Measurements from ENCODE around the gene NUDT6.
"Not testable (repeated sequence)": the region's sequence is repeated elsewhere in the genome, so short reads cannot be mapped to it uniquely, and the experiment has no call there.

DNA sequence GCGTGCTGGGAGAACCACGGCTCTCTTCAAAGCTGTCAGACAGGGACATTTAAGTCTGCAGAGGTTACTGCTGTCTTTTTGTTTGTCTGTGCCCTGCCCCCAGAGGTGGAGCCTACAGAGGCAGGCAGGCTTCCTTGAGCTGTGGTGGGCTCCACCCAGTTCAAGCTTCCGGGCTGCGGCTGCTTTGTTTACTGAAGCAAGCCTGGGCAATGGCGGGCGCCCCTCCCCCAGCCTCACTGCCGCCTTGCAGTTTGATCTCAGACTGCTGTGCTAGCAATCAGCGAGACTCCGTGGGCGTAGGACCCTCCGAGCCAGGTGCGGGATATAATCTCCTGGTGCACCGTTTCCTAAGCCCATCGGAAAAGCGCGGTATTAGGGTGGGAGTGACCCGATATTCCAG, 22.7 kb upstream of the NUDT6 start:
- not testable (repeated sequence) for TF ChIP-seq TEAD4 (IDR thresholded peaks at IDR 0.05; ENCODE audit: borderline replicate concordance, insufficient read depth); EP300 (IDR thresholded peaks at IDR 0.05; ENCODE audit: borderline replicate concordance in 1 of 2, low read depth in 1 of 2, low read length in 1 of 2)

Measured in SK-N-SH (cell line).